ENCODE measurements around the gene UBXN2A.
"Not testable (repeated sequence)": the region's sequence is repeated elsewhere in the genome, so short reads cannot be mapped to it uniquely, and the experiment has no call there.

UBXN2A gene

DNA sequence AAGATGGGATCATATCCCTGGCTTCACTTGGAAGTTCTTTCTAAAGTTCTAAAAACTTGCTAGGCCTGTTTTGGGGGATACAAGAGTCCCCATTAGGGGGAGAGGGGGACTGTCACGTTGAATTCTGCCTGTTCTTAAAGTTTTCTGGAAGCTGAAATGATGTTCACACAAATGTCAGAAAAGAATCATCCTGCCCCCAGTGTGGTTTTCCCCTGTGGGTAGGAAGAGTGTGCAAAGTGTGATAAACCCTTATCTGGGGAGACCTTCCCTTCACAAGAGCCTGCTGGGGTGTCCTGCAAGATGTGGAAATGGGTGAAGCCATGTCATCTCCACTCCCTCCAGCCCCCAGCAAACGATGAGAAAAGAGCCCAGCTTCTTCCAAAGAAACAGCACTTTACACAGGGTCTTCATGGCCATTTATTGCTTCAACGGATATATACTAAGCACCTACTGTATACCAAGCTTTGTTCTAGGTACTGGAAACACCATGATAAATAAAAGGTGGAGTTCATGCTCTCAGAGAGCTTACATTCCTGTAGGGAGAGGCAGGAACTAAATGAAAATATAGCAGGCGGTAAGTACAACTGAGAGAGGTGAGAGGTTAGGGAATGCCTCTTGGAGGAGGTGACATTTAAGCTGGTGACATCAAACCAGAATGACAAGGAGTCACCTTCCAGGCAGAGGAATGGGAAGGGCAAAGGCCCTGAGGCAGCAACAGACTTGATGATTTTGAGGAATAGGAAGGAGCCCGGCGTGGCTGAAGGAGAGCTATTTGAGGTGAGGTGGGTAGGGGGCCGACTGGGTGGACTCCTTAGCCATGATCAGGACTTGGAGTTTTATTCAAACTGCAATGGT lies 71.2 kb downstream of the UBXN2A start:
- Histone ChIP-seq H3K9ac (ENCODE audit: low read length) (no peak overlapping the region), H2AFZ (ENCODE audit: low read depth, low read length, severe bottlenecking) (no peak overlapping the region), H4K20me1 (ENCODE audit: low read depth, low read length) (no peaks in the 10 kb centered on the region), H3K4me3 (ENCODE audit: insufficient read depth, low read length, poor library complexity, severe bottlenecking) (no peak overlapping the region), H3K9me2 (replicated peaks; ENCODE audit: insufficient read depth, low read length) (no peaks in the 10 kb centered on the region), H3K36me3 (ENCODE audit: low read length) (no peaks in the 10 kb centered on the region), H3K27ac (ENCODE audit: low read depth, low read length) (no peak overlapping the region), H3K4me2 (ENCODE audit: low read depth, low read length, poor library complexity, severe bottlenecking) (no peak overlapping the region), H3K9me3 (ENCODE audit: insufficient read depth, low read length) (no peaks in the 10 kb centered on the region), H3K79me2 (ENCODE audit: insufficient read depth, low read length) (no peaks in the 10 kb centered on the region), H3F3A (ENCODE audit: insufficient read depth) (peaks cover 3% of the 10 kb centered on the region; the same call in 1 of the 2 replicates), H3K27me3 (ENCODE audit: low read length) (no peaks in the 10 kb centered on the region)
- no peak for TF ChIP-seq EZH2phosphoT487 (conservative IDR thresholded peaks at IDR 0.05; ENCODE audit: low read length)
- TF ChIP-seq, protein P1, sequence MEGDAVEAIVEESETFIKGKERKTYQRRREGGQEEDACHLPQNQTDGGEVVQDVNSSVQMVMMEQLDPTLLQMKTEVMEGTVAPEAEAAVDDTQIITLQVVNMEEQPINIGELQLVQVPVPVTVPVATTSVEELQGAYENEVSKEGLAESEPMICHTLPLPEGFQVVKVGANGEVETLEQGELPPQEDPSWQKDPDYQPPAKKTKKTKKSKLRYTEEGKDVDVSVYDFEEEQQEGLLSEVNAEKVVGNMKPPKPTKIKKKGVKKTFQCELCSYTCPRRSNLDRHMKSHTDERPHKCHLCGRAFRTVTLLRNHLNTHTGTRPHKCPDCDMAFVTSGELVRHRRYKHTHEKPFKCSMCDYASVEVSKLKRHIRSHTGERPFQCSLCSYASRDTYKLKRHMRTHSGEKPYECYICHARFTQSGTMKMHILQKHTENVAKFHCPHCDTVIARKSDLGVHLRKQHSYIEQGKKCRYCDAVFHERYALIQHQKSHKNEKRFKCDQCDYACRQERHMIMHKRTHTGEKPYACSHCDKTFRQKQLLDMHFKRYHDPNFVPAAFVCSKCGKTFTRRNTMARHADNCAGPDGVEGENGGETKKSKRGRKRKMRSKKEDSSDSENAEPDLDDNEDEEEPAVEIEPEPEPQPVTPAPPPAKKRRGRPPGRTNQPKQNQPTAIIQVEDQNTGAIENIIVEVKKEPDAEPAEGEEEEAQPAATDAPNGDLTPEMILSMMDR (IDR thresholded peaks at IDR 0.05; ENCODE audit: insufficient read depth, low read length, poor library complexity, severe bottlenecking) = no peak

DNA sequence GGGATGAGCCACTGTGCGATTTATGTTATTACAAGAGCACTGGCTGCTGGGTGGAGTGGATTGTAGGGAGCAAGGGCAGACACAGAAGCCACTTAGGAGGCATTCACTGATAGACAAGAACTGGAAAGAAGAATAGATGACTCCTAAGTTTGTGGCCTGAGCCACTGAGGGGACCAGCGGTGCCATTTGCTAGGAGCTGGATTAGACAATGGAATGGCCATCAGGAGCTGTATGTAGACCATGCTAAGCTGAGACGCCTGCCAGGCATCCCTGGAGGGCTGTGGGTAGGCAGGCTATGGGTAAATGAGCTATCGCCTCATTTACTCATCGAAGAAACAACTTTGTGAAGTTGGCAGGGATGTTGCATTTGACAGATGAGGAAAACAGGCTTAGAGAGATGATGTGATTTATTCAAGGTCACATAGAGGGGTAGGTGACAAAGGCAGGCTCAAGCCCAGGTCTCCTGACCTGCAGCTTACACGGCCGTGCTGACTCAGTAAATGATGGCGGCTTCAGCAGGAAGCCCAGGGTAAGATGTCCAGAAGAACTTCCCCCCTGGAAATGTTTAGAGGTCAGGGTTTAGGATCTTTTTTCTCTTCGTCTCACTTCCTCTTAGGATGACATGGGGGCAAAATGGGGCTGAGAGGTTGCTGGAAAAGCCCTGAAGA lies 72.4 kb downstream of the UBXN2A start:
- Histone ChIP-seq H3K4me2 (ENCODE audit: low read depth, low read length, poor library complexity, severe bottlenecking) (no peak overlapping the region), H2AFZ (ENCODE audit: low read depth, low read length, severe bottlenecking) (no peak overlapping the region), H3K27ac (ENCODE audit: low read depth, low read length) (no peak overlapping the region)

GRCh38 chr2:24014902-24015301 lies 74.6 kb downstream of the UBXN2A start:
- not testable (repeated sequence) for H3K27ac ChIP-seq (ENCODE audit: low read depth, low read length); H3F3A ChIP-seq (ENCODE audit: insufficient read depth); H3K9ac ChIP-seq (ENCODE audit: low read length); H3K36me3 ChIP-seq (ENCODE audit: low read length); H3K27me3 ChIP-seq (ENCODE audit: low read length); H2AFZ ChIP-seq (ENCODE audit: low read depth, low read length, severe bottlenecking); H3K79me2 ChIP-seq (ENCODE audit: insufficient read depth, low read length); H3K4me3 ChIP-seq (ENCODE audit: insufficient read depth, low read length, poor library complexity, severe bottlenecking); H3K9me2 ChIP-seq (replicated peaks; ENCODE audit: insufficient read depth, low read length); H3K4me2 ChIP-seq (ENCODE audit: low read depth, low read length, poor library complexity, severe bottlenecking); H3K9me3 ChIP-seq (ENCODE audit: insufficient read depth, low read length); H4K20me1 ChIP-seq (ENCODE audit: low read depth, low read length)

More for the DNA sequence above, 72.4 kb downstream of the UBXN2A start:
- H4K20me1 ChIP-seq (ENCODE audit: low read depth, low read length) = no peaks in the 10 kb centered on the region
- no peak overlapping the region for H3K9ac ChIP-seq (ENCODE audit: low read length)
- no peak overlapping the region for H3K4me3 ChIP-seq (ENCODE audit: insufficient read depth, low read length, poor library complexity, severe bottlenecking)
- TF ChIP-seq, protein P1 (IDR thresholded peaks at IDR 0.05; ENCODE audit: insufficient read depth, low read length, poor library complexity, severe bottlenecking) = no peak
- no peak for TF ChIP-seq EZH2phosphoT487 (conservative IDR thresholded peaks at IDR 0.05; ENCODE audit: low read length)
- H3K27me3 ChIP-seq (ENCODE audit: low read length) = no peaks in the 10 kb centered on the region
- H3K79me2 ChIP-seq (ENCODE audit: insufficient read depth, low read length) = no peaks in the 10 kb centered on the region
- no peaks in the 10 kb centered on the region for H3K9me2 ChIP-seq (replicated peaks; ENCODE audit: insufficient read depth, low read length)
- no peaks in the 10 kb centered on the region for H3K36me3 ChIP-seq (ENCODE audit: low read length)
- no peaks in the 10 kb centered on the region for H3K9me3 ChIP-seq (ENCODE audit: insufficient read depth, low read length)
- peaks cover 1% of the 10 kb centered on the region; the same call in 1 of the 2 replicates for H3F3A ChIP-seq (ENCODE audit: insufficient read depth)
